GM21737 (cell line): ENCODE results near the gene VARS2.
"Not testable (repeated sequence)": the region's sequence is repeated elsewhere in the genome, so short reads cannot be mapped to it uniquely, and the experiment has no call there.

Source experiments
- ATAC-seq: cut with Tn5 transposase; IDR thresholded peaks from one replicate; pipeline ENCODE4 v1.9.1; 2021; ENCODE audit warnings: mild to moderate bottlenecking, moderate library complexity; ENCODE audit not compliant: unreplicated experiment

The VARS2 gene

DNA sequence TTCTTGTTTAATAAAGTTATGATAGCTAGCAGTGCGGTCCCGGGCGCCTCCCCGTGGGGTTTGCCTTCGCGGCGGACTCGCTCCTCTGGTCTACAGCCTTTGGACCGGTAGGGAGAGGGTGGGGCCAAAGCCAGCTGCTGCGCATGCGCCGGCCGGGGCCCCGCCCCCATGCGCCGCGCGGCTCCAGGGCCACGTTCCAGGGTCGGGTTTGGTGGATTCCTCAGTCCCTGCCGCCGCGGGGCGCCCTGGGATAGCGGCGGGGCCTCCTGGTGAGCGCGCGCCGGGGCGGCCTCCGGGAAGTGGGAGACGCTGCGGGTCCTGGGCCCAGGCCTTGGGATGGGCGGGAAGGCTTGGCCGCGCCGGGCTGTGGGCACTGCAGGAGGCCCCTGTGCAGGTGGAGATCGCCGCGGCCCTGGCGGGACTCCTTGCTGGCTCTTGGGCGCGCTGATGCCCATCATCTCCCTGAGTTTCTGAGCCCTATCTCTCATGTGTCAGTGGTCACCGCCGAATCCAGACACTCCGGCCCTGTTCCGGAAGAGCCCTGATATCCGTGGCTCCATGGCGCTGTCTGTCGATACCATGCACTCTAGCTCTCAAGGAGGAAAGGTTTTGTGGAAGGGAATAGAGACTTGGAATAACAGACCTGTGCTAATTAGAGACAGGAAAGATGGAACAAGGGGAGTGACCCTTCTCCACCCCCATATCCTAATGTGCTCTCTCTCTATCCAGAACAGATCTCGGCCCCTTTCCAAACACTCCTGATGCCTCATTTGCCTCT, at the start of gene VARS2:
Gene VARS2, plus strand, starts transcription at position 163 of the 778 bp plus-strand sequence. Its CDS starts 599 bp downstream, at position 762.
- peak; percentile 87 for ATAC-seq

DNA sequence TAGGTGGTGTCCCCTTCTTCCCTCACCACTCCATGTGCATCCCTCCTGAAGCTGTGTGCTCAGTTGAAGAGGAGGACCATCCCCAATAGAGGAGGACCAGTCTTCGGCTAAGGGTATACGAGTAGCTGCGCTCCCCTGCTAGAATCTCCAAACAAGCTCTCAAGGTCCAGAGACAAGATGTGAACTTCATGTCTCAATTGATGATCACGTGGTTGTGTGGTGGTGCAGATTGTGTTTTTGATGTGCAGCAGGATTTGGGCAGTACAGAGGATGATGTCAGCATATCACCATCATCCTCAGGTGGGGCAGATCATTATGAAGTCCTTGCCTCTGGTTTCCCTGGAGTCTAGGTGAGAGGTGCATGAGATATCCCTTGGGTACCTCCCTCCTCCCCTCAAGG, 49.7 kb upstream of the VARS2 start:
- no peak for ATAC-seq

- ATAC-seq, result not testable (repeated sequence)
These were observed 44.7 kb upstream of the VARS2 start for GRCh38 chr6:30869241-30869749.

GRCh38 chr6:30870546-30870945, 43.5 kb upstream of the VARS2 start:
- no peak for ATAC-seq

DNA sequence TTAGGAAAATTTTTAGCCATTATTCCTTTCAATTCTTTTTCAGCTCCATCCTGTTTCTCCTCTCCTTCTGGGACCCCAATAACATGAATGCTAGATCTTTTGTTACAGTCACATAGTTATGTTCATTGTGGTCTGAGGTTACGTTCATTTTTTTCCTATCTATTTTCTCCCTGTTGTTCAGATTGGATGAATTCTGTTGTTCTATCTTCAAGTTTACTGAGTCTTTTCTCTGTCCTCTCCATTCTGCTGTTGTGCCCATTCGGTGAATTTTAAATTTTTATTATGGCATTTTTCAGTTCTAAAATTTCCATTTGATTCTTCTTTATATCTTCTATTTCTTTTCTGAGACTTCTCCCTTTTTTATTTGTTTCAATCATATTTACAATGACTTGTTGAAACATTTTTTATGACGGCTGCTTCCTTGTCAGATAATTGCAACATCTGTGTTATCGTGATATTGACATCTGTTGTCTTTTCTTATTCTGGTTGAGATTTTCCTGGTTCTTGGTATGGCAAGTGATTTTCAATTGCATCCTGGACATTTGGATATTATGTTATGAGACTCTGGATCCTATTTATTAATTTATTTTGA, 42.4 kb upstream of the VARS2 start:
- no peak for ATAC-seq

GRCh38 chr6:30873137-30873640, 40.8 kb upstream of the VARS2 start:
- ATAC-seq, result no peak

GRCh38 chr6:30873795-30874194, 40.2 kb upstream of the VARS2 start:
- ATAC-seq, result not testable (repeated sequence)

GRCh38 chr6:30875244-30876038, 38.6 kb upstream of the VARS2 start:
- no peak for ATAC-seq

DNA sequence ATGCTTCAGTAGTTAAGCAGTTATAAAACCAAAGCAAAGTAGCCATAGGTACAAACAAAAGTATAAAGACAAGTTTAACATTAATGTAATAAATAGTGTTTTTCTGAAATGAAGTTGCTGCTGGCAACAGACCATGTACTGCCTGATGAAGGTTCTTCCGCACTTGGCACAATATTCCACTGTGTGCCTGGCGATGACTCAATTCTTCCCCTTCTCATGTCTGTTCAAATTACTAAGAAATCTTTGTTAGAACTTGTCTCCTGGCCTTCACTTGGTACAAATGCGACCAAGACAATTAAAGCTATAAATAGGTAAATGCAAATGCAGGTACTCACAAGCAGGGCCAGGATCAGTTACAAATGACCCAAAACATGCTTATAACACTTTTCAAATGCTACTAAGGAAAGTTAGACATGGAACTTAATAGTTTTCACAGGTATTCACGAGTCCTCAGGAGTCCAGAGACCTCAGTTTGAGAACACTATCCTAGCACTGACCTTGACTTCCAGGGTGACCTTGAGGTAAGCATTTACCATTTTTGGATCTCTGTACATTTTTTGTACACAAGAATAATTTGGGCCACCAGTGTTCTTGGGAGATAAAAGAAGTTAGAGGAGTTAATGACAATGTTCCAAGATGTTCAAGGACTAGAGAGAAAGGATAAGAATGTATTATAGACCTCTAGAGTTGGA, 37.9 kb upstream of the VARS2 start:
- ATAC-seq, result no peak

DNA sequence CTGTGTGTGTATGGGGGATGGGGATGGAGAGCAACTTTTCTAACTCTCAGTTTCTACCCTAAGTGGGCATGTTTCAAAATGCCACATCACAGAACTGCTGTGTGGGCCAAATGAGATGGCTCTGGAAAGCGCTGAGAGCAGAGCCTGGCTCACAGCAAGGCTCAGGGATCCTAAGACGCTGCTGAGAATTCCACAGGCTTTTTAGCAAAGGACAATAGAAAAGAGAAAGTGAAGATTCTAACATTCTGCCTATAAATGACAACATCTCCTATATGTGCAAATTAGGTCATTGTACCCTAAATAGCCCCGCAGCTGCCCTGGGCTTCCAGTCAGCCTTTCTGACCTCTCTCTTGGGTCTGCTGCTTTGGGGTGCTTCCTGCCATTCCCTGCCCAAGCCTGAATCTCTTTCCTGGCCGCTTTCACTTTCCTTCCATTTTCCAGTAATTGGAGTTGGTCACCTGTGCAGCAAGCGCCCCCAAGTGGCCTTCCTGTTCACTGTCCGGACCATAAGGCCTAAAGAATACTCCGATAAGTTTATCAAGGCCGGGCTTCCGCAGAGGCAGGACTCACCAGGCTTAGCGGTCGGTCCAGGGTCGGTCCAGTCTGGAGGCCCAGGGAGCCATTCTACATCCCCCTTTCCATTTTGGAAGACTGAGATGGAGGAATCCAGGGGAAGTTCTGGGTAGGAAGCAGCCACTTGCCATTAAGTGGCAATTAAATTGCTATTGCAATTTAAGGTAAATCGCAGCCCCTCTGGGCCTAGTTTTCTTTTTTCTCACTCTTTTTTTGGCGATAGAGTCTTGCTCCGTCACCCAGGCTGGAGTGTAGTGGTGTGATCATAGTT, 36.4 kb upstream of the VARS2 start:
- ATAC-seq, result no peak

GRCh38 chr6:30879684-30880427, 34.2 kb upstream of the VARS2 start:
- ATAC-seq, result no peak

DNA sequence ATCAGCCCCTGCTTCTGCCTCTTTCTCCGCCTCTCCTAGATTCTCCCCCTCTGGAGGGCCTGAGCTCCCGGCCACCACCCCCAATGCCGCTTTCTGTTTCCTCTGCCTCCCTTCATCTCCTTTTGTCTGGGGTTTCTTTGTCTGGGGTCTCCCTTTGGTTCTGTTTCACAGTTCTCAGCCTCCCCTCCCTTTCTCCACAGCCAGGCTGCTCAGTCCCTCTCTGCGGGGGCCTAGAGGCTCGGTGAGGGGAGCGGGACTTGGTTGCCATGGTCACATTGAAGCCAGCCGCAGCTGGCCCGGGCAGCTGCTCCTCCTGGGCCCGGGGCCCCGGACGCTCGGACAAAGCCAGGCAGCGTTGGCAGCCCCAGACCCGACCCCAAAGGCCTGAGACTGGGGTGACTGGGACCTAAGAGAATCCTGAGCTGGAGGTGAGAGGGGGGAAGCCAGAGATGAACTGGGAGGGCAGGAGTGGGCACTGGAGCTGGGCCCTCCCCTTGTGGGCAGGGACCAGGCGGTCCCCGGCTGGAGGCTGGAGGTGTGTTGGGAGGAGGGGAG, 33.3 kb upstream of the VARS2 start:
- ATAC-seq, result no peak

GRCh38 chr6:30881392-30882203, 32.4 kb upstream of the VARS2 start:
- no peak for ATAC-seq

DNA sequence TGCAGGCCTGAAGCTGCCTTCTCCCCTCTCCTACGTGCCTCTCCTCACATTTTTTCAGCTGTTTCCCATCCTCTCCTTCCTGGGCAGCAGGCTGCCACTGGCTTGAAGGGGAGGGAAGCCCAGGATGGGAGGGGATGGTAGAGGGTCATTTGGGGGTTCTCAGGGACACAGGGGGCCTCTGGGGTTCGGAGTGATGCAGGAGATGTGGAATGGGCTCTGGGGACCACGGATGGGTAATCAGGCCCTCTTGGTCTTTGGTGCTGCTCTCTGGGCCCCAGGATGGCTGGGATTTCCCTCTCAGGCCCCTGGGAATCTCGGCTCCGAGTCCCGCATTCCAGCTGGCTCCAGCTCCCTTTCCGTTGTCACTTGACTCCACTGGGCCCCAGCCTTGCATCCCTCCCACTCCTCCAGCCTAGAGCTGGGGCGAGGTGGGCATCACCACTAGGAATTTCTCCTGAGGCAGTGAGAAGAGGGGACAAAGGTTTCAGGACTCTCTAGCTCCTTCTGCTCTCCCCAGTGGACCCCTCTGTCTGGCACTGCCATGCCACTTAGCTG, 31.8 kb upstream of the VARS2 start:
- no peak for ATAC-seq

- ATAC-seq, result no peak
These were observed 31.0 kb upstream of the VARS2 start for GRCh38 chr6:30882759-30883684.

- no peak for ATAC-seq
These were observed 30.1 kb upstream of the VARS2 start, which contains the start of gene DDR1 for GRCh38 chr6:30883685-30884520. DDR1 (plus strand) TSS chr6:30884519; CDS start chr6:30888730, 4,211 bp downstream.
